HepG2 (cell line): ENCODE measurements around the gene PDE4C.

Experiments used
- CENPX ChIP-seq: sonication (generic); formaldehyde crosslinking; IDR thresholded peaks from 2 replicates; pipeline ENCODE4 v1.9.0; 2021; ENCODE audit warnings: mild to moderate bottlenecking, missing genetic modification reagents, moderate library complexity
- CTCF ChIP-seq: sonication (generic); formaldehyde crosslinking; IDR thresholded peaks from 2 replicates; pipeline ENCODE4 v1.5.0; 2020; ENCODE audit warnings: mild to moderate bottlenecking, missing genetic modification reagents, moderate library complexity
- MAFF ChIP-seq: IDR thresholded peaks from 2 replicates; pipeline ENCODE4 v1.6.1; 2011; ENCODE audit warnings: low read depth, low read length, improper control_type of control experiment
- MAFK ChIP-seq, 2 experiments: IDR thresholded peaks in 1 of 2; conservative IDR thresholded peaks in 1 of 2; 2 replicates each; pipeline ENCODE4 v1.6.1; 2011; ENCODE audit warnings: improper control_type of control experiment in 2 of 2, low read length in 2 of 2
- SKIL ChIP-seq: sonication (generic); formaldehyde crosslinking; IDR thresholded peaks from 2 replicates; pipeline ENCODE4 v1.8.0; 2022; ENCODE audit warnings: missing genetic modification reagents, mild to moderate bottlenecking, moderate library complexity, borderline replicate concordance
- SMARCC2 ChIP-seq: fragments of 450-650 bp; IDR thresholded peaks from 2 replicates; pipeline ENCODE4 v1.6.1; 2017; ENCODE audit warnings: antibody characterized with exemption, mild to moderate bottlenecking
- ZBTB33 ChIP-seq: sonication (generic); formaldehyde crosslinking; IDR thresholded peaks from 2 replicates; pipeline ENCODE4 v1.4.0; 2020; ENCODE audit warnings: missing genetic modification reagents
- ZMYM2 ChIP-seq: sonication (generic); formaldehyde crosslinking; IDR thresholded peaks from 2 replicates; pipeline ENCODE4 v1.8.0; 2022; ENCODE audit warnings: mild to moderate bottlenecking, missing genetic modification reagents
- ZNF549 ChIP-seq: sonication (generic); formaldehyde crosslinking; IDR thresholded peaks from 2 replicates; pipeline ENCODE4 v1.5.0; 2020; ENCODE audit warnings: missing genetic modification reagents

- TF ChIP-seq ZNF549 (CRISPR knock-in tag) (no peak), SMARCC2 (no peak), SKIL (no peak), MAFF (no peak), ZMYM2 (no peak), ZBTB33 (CRISPR knock-in tag) (no peak), CENPX (CRISPR knock-in tag) (no peak), MAFK (conservative IDR thresholded peaks at IDR 0.05 in 1 of 2, IDR thresholded peaks at IDR 0.05 in 1 of 2; ENCODE audit: low read length in 2 of 2) (no peak), CTCF (no peak)
Observed at GRCh38 chr19:18269070-18269723, 43.0 kb upstream of the PDE4C start.
